Kidney (tissue), 14 donors: Measurements from ENCODE around the gene GAN. TPM values are rescaled to one million over a fixed set of nuclear protein-coding genes. Genes with fewer than 3 reads are reported as not detected.

Experiments
- DNase-seq, 5 donors: peaks; one replicate each; pipeline ENCODE4 v3.0.0-alpha.2; 2013 to 2020
- FAIRE-seq: peaks from 2 replicates; lab custom pipeline; 2012; peaks lifted over from hg19 to GRCh38; lab: Jason Lieb, UNC
- H3K27ac ChIP-seq, 2 donors: one replicate each; pipeline ENCODE4 v1.7.0; 2013; ENCODE audit warnings: low read depth in 2 of 2, low read length in 2 of 2, inconsistent platforms in 1 of 2
- H3K27me3 ChIP-seq: one replicate; pipeline ENCODE4 v1.7.1; 2013; ENCODE audit warnings: low read length, inconsistent platforms; ENCODE audit not compliant: control insufficient read depth, insufficient read depth
- H3K36me3 ChIP-seq, 3 donors: one replicate each; pipeline versions ENCODE4 v1.7.0 to v1.7.1; 2013; ENCODE audit warnings: low read length in 3 of 3, control low read depth in 1 of 3, inconsistent platforms in 1 of 3; ENCODE audit not compliant: insufficient read depth in 3 of 3, control insufficient read depth in 2 of 3
- H3K4me1 ChIP-seq, 3 donors: one replicate each; pipeline versions ENCODE4 v1.7.0 to v1.7.1; 2013; ENCODE audit warnings: low read length in 3 of 3, inconsistent platforms in 1 of 3, low read depth in 1 of 3; ENCODE audit not compliant: control insufficient read depth in 2 of 3, insufficient read depth in 2 of 3
- H3K4me3 ChIP-seq, 3 donors: one replicate each; pipeline versions ENCODE4 v1.7.0 to v1.8.1; 2013; ENCODE audit warnings: low read length in 3 of 3, control low read depth in 1 of 3, inconsistent platforms in 1 of 3
- H3K9ac ChIP-seq, 3 donors: one replicate each; pipeline versions ENCODE4 v1.7.0 to v1.7.1; 2013; ENCODE audit warnings: low read length in 3 of 3, control low read depth in 1 of 3, inconsistent platforms in 1 of 3
- H3K9me3 ChIP-seq, 3 donors: one replicate each; pipeline versions ENCODE4 v1.7.0 to v1.7.1; 2013; ENCODE audit warnings: low read length in 3 of 3, control low read depth in 1 of 3, inconsistent platforms in 1 of 3; ENCODE audit not compliant: control insufficient read depth in 2 of 3, insufficient read depth in 1 of 3
- intact Hi-C: fragments of 100-400 bp; cut with DNase I; formaldehyde crosslinking; loops from one replicate; pipeline ENCODE4 v1.11.1; 2022
- polyA plus RNA-seq: library from polyadenylated mRNA; stranded (reverse); fragments of 350-450 nt; fragmentation: Illumina TruSeq; extraction: RNeasy Lipid Tissue Mini Kit (QIAGEN cat#74804); gene quantifications from one replicate; pipeline ENCODE4 v1.2.3, GENCODE V29; 2014; ENCODE audit warnings: low read depth, low replicate concordance; ENCODE audit not compliant: insufficient read depth
- total RNA-seq: library from RNA; stranded (reverse); fragmentation: NEBNext Ultra II Directional; extraction: Animal tissue kit (Norgen Biotek cat#: 25700); gene quantifications from one replicate; pipeline ENCODE4 v1.2.1, GENCODE V29; 2021
- TF ChIP-seq, protein P1 (sequence below): IDR thresholded peaks from 3 replicates; pipeline ENCODE4 v1.5.1; 2012; ENCODE audit warnings: mild to moderate bottlenecking, moderate library complexity, borderline replicate concordance; ENCODE audit not compliant: insufficient read depth; ENCODE audit errors: extremely low read depth
- donor health status: control.
- donor health status: control.
- donor health status: control.
- donor health status: control.
- donor health status: control.
- donor health status: DM: yes; HTN: yes; CAD: no.
- donor health status: Normal renal cell carcinoma (clear cell type).

GAN gene
- total and polyA plus RNA-seq, 2 donors from 2014 or later, result 0.60 to 7.7 TPM

- Histone ChIP-seq H3K4me3 (no peak overlapping the region), H3K27ac (no peak overlapping the region), H3K4me1 (no peaks in the 10 kb centered on the region), H3K27me3 (no peaks in the 10 kb centered on the region), H3K9ac (no peak overlapping the region), H3K36me3 (no peaks in the 10 kb centered on the region), H3K9me3 (no peaks in the 10 kb centered on the region)
- FAIRE-seq, result no peak
- TF ChIP-seq, protein P1, sequence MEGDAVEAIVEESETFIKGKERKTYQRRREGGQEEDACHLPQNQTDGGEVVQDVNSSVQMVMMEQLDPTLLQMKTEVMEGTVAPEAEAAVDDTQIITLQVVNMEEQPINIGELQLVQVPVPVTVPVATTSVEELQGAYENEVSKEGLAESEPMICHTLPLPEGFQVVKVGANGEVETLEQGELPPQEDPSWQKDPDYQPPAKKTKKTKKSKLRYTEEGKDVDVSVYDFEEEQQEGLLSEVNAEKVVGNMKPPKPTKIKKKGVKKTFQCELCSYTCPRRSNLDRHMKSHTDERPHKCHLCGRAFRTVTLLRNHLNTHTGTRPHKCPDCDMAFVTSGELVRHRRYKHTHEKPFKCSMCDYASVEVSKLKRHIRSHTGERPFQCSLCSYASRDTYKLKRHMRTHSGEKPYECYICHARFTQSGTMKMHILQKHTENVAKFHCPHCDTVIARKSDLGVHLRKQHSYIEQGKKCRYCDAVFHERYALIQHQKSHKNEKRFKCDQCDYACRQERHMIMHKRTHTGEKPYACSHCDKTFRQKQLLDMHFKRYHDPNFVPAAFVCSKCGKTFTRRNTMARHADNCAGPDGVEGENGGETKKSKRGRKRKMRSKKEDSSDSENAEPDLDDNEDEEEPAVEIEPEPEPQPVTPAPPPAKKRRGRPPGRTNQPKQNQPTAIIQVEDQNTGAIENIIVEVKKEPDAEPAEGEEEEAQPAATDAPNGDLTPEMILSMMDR, result no peak
- intact Hi-C loops, result no loop called here
- no peak for DNase-seq
Observed at GRCh38 chr16:81284995-81285600, 29.7 kb upstream of the GAN start.

- no peak overlapping the region for H3K27ac ChIP-seq
- intact Hi-C loops, result no loop called here
- no peaks in the 10 kb centered on the region for H3K4me1 ChIP-seq
- no peak for FAIRE-seq
- H3K27me3 ChIP-seq, result no peaks in the 10 kb centered on the region
- no peaks in the 10 kb centered on the region for H3K36me3 ChIP-seq
- H3K4me3 ChIP-seq, result no peak overlapping the region
- no peaks in the 10 kb centered on the region for H3K9me3 ChIP-seq
- no peak for DNase-seq
- TF ChIP-seq, protein P1, result no peak
- no peak overlapping the region for H3K9ac ChIP-seq
Observed at GRCh38 chr16:81286190-81286589, 28.6 kb upstream of the GAN start.

DNA sequence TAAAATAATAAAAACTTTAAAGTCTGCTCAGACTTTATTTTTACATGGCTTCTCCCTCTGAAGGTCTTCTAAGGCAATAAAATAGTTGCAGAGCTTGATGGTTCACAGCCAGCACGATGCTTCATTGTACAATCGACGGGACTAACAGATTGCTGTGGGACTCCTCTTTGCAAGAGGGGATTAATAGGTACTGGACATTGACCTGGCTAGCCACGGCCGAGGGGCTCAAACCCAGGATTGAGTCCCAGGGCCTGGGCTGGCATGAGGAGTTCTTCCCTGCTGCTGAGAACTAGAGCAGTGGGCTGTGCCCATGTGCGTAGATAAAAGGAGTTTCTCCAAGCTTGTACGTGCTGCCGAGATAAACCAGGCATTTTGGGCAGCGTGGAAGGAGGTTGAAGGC is 23.6 kb upstream of the GAN start:
- Histone ChIP-seq H3K4me1 (no peaks in the 10 kb centered on the region), H3K4me3 (no peak overlapping the region), H3K27me3 (no peaks in the 10 kb centered on the region), H3K27ac (no peak overlapping the region), H3K9ac (no peak overlapping the region), H3K36me3 (no peaks in the 10 kb centered on the region), H3K9me3 (no peaks in the 10 kb centered on the region)
- FAIRE-seq, result no peak
- TF ChIP-seq, protein P1, result no peak
- no peak for DNase-seq
- intact Hi-C loops, result no loop called here

DNA sequence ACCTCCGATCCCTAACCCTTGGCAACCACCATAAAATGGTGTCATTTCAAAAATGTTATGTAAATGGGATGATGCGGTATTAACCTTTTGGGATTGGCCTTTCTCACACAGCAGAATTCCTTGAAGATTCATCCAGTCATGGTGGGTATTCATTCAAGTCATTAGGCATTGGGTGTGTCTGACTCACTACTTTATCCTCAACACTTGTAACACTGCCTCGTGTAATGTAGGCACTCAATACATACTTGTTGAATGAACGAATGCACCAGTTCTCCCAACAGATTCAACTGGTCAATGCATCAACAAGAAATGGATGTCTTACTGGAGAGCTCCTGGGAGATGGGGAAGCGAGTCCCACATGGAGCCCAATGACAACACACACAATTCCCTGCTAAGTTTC is 21.8 kb upstream of the GAN start:
- DNase-seq, result no peak
- H3K27me3 ChIP-seq, result no peaks in the 10 kb centered on the region
- intact Hi-C loops, result no loop called here
- no peaks in the 10 kb centered on the region for H3K9me3 ChIP-seq
- no peaks in the 10 kb centered on the region for H3K4me1 ChIP-seq
- no peak overlapping the region for H3K27ac ChIP-seq
- no peak overlapping the region for H3K9ac ChIP-seq
- TF ChIP-seq, protein P1, result no peak
- FAIRE-seq, result no peak
- no peaks in the 10 kb centered on the region for H3K36me3 ChIP-seq
- no peak overlapping the region for H3K4me3 ChIP-seq
